GM13977 (cell line): ENCODE measurements around the gene ERC2.

ENCODE experiments used
- DNase-seq: peaks from one replicate; pipeline ENCODE4 v3.0.0; 2012; ENCODE audit warnings: low spot score
- in situ Hi-C: fragments of 300-500 bp; cut with MboI; formaldehyde crosslinking; loops from one replicate; pipeline ENCODE4 v1.12.0; 2022; ENCODE audit warnings: low sequenced_read_pairs, low pct_unique_long_range_greater_than_20kb, mixed read lengths, inconsistent platforms; ENCODE audit not compliant: unreplicated experiment
- TF ChIP-seq, protein P1 (sequence below): IDR thresholded peaks from 2 replicates; pipeline ENCODE4 v1.5.1; 2012; ENCODE audit warnings: mild to moderate bottlenecking, control low read depth; ENCODE audit not compliant: insufficient read depth; ENCODE audit errors: extremely low read depth, missing control alignments

ERC2 gene

DNA sequence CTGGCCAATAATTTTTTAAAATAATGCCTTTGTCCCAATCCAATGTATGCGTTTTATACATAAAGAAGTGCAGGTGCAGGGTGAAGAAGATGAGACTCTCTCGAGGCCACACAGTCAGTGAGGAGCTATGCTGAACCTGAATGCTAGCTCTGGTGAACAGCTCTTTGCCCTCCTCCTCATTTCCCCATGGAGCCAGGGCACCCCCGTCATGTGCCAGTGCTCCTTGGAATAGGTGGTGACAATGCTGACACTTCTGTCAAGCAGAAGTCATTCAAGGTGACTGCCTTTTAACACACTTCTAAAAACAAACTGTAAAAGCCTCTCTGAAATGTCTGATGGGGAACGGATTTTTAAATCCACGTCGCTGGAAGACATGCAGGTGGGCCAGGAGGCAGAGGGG is 818.7 kb downstream of the ERC2 start:
- TF ChIP-seq, protein P1, sequence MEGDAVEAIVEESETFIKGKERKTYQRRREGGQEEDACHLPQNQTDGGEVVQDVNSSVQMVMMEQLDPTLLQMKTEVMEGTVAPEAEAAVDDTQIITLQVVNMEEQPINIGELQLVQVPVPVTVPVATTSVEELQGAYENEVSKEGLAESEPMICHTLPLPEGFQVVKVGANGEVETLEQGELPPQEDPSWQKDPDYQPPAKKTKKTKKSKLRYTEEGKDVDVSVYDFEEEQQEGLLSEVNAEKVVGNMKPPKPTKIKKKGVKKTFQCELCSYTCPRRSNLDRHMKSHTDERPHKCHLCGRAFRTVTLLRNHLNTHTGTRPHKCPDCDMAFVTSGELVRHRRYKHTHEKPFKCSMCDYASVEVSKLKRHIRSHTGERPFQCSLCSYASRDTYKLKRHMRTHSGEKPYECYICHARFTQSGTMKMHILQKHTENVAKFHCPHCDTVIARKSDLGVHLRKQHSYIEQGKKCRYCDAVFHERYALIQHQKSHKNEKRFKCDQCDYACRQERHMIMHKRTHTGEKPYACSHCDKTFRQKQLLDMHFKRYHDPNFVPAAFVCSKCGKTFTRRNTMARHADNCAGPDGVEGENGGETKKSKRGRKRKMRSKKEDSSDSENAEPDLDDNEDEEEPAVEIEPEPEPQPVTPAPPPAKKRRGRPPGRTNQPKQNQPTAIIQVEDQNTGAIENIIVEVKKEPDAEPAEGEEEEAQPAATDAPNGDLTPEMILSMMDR = no peak
- no peak for DNase-seq
- in situ Hi-C loops = no loop called here

DNA sequence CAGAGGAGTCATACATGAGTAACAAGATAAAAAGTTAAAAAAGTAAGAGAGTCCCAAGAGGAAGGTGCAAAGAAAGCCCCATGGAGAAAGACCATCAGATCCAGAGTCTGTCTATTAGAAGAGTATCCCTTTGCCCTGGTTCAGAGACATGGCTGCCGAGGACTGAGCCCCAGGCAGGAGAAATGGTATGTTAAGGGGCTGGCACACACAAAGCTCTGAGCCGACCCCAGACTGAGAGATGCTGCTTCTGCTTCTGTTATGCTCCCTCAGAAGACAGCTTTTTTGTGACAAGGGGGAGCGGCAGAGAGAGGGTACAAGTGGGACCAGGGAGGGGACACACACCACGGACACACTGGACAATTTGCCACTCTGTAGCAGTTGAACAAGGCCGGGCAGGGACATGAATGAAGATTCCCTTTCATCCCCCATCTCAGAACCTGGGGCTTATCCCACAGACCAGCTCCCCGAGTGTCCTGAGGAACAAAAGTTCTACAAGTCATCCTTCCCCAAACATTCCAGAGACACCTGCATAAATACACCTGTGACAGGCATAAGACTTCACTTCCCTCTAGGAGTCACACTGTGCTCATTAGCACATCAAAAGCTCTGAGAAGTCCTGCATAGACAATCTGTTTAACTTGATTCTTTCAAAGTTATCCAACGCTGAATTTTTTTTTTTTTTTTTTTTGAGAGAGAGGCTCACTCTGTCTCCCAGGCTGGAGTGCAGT is 819.5 kb downstream of the ERC2 start:
- in situ Hi-C loops = no loop called here
- TF ChIP-seq, protein P1 = no peak
- DNase-seq = no peak

DNA sequence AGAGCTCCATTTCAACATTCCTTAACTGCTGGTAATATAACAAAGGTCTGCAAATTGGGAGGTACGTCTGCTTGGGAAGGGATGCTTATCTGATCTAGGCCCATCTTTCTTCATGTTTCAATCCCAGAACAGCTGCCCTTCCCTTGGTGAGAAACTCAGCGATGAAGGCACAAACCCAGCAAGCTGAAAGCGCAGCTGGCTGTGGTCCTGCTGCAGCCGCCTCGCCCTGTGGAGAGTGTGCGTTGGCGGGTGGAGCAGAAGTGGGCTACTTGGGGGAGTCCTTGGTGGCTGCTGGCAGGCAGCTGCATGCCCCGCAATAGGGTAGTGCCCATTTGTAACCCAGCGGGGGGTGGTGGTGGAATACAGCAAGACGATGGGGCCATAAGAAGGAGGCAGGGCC is 820.6 kb downstream of the ERC2 start:
- TF ChIP-seq, protein P1 = no peak
- in situ Hi-C loops = no loop called here
- no peak for DNase-seq

DNA sequence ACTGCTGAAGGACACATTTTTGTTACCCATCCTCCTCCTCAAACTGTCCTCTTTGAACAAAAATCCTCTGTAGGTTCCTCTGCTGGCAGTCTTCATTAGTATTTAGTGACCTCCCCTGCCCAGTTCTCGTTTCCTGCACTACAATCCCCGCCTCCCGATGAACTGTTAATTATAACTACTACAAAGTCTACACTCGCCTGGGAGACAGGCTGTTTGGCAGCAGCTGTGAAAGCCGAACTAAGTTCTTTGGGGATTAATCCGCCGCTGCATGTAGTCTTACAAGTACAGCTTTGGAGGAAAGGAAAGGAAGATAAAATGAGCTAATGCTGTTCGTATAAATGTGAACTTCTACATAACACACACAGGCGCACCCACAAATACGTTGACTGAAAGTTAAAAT is 821.2 kb downstream of the ERC2 start:
- TF ChIP-seq, protein P1 = no peak
- in situ Hi-C loops = no loop called here
- DNase-seq = no peak

DNA sequence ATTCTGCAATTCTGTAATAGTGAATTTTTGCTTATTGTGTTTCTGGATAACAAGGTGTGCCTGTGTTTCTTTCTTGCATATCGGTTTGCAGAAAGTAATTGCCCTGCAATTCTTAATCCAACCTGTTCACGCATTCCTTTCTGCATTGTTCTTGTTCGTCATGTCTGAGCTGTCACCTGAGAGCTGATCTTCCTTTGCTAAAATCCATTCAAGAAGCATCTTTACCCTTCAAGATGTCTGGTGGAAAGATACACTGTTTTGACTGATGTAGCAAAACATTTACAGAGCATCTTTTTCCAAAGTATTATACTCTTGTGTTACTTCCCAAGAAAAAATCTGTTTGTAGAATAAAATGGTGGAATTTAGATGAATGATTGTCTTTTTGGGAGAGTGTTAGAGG is 822.1 kb downstream of the ERC2 start:
- DNase-seq = no peak
- in situ Hi-C loops = no loop called here
- TF ChIP-seq, protein P1 = no peak

DNA sequence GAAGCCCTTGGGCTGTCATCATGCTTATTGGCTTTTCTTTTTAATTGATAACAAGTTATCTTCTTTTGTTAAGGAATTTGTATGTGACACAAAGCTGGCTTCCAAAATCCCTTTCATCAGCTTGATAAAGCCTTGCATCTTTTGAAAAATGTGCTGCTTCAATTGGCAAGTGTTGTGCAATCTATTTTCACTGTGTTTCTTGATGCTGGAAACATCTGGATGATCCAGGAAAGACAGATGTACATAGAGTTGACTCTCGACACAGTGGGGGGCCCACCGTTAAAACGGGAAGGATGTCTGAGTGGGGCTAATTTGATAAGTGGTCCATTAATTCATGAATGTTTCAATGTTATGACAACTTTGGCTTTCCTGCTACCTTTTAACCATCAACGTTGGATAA is 822.8 kb downstream of the ERC2 start:
- in situ Hi-C loops = no loop called here
- DNase-seq = no peak
- TF ChIP-seq, protein P1 = no peak

DNA sequence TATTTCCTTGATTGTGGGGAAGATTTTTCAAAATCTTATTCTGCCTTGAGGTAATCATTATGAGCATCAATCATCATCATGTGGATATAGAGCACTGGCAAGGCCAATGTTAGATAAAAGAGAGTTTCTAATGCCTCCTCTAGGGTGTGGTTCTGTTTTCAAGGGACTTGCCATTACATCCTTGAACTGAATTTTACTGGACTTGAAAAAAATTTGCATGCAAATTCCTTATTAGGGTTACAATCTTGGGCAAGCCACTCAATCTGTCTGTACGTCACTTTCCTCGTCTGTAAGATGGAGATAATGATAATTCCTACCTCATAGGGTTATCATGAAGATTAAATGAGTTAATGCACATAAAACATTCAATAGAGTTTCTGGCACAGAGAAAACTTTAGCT is 825.0 kb downstream of the ERC2 start:
- in situ Hi-C loops = no loop called here
- DNase-seq = no peak
- TF ChIP-seq, protein P1 = no peak
